Measurements from ENCODE around the gene GBX2. TPM values are rescaled to one million over a fixed set of nuclear protein-coding genes. Genes with fewer than 3 reads are reported as not detected.

GBX2 gene
- total RNA-seq, 4 donors from 2014 or later: not detected

DNA sequence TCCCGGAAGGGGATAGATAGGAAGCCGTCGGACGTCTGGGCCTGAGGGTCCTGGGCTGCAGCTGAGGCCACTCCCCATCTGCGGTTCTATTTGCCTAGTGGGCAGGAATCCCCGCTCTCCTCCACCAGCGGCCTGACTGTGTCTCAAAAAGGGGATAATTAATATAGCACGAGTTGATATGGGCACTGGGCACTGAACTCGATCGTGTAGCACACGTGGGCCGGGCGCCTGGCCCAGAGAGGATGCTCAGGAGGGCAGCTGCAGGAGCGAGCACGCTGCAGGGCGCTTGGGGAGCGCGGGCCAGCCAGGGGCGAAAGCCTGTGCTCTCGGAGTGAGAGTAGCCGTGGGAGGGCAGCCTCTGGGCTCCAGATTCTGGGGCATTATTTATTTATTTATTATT is 8.8 kb upstream of the GBX2 start:
- no peak for ATAC-seq
- 50 to 51% methylated on average over 11 to 19 of the region's 21 CpGs for WGBS, 2 donors (ENCODE audit: low coverage in 1 of 2)
- TF ChIP-seq POLR2A (IDR thresholded peaks at IDR 0.05): no peak
- TF ChIP-seq, protein P1, sequence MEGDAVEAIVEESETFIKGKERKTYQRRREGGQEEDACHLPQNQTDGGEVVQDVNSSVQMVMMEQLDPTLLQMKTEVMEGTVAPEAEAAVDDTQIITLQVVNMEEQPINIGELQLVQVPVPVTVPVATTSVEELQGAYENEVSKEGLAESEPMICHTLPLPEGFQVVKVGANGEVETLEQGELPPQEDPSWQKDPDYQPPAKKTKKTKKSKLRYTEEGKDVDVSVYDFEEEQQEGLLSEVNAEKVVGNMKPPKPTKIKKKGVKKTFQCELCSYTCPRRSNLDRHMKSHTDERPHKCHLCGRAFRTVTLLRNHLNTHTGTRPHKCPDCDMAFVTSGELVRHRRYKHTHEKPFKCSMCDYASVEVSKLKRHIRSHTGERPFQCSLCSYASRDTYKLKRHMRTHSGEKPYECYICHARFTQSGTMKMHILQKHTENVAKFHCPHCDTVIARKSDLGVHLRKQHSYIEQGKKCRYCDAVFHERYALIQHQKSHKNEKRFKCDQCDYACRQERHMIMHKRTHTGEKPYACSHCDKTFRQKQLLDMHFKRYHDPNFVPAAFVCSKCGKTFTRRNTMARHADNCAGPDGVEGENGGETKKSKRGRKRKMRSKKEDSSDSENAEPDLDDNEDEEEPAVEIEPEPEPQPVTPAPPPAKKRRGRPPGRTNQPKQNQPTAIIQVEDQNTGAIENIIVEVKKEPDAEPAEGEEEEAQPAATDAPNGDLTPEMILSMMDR (IDR thresholded peaks at IDR 0.05): no peak
- no peak overlapping the region for H3K27ac ChIP-seq
- peaks cover 100% of the 10 kb centered on the region for H3K27me3 ChIP-seq
- H3K9me3 ChIP-seq: no peaks in the 10 kb centered on the region
- H3K4me1 ChIP-seq: peaks cover 0 to 46% (median 10%) of the 10 kb centered on the region in 3 donors
- H3K4me3 ChIP-seq: no peak overlapping the region
- no peaks in the 10 kb centered on the region for H3K36me3 ChIP-seq

DNA sequence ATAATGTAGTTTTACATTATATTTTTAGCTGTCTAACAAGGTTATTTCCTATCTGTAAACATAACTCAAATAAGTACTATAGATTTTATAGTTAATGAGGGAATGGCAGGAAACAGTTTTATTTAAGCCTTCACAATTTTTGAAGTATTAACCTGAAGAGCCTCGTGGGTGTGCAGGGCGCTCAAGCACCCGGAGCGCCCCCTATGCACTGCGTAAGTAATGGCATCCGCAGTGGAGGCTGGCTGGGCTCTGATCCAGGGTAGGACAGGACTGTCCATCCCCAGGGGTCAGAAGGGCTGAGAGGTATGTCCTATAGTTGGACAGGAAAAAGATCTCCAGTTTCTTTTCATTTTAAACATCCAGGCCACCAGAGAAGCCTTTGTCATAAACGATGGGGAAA is 8.2 kb upstream of the GBX2 start:
- H3K27me3 ChIP-seq: peaks cover 100% of the 10 kb centered on the region
- TF ChIP-seq POLR2AphosphoS5 (IDR thresholded peaks at IDR 0.05) (no peak), EP300 (IDR thresholded peaks at IDR 0.05) (no peak), POLR2A (IDR thresholded peaks at IDR 0.05) (no peak)
- TF ChIP-seq, protein P1 (IDR thresholded peaks at IDR 0.05): peak in 1 of 4 experiments; percentile 39
- no peak for ATAC-seq
- peaks cover 0 to 51% (median 12%) of the 10 kb centered on the region in 3 donors for H3K4me1 ChIP-seq
- WGBS, 2 donors (ENCODE audit: low coverage in 1 of 2): 8 to 24% methylated on average over 7 of the region's 7 CpGs
- H3K9me3 ChIP-seq: no peaks in the 10 kb centered on the region
- no peak overlapping the region for H3K4me3 ChIP-seq
- H3K36me3 ChIP-seq: no peaks in the 10 kb centered on the region
- H3K27ac ChIP-seq: no peak overlapping the region

DNA sequence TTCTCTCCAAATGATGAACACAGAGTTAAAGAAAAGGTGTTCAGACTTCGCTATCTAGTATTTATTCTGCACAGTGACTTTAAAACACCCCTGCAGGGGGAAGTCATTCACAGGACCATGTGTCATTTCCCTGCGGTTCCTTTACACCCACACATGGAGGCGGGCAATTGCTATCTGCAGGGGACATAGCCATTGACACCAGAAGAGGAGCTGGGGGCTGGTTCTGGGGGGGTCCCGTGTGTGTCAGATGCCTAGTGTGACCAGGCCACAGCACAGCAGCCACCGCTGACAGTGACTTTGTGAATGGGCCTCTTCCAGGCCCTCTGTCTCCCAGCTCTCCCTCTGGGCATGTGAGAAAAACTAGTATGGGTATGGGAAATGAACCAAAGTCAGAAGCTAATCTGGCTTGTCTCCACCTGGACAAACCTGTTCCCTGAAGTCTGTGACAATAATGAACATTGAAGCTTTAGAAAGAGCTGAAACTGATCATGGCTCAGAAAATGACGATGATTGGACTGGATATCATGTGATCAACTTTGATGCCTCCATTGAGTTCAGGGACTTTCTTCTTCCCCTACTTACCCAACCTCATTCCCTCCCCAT is 7.5 kb upstream of the GBX2 start:
- no peak overlapping the region for H3K4me3 ChIP-seq
- H3K36me3 ChIP-seq: no peaks in the 10 kb centered on the region
- no peaks in the 10 kb centered on the region for H3K9me3 ChIP-seq
- H3K4me1 ChIP-seq: peaks cover 0 to 54% (median 14%) of the 10 kb centered on the region in 3 donors
- H3K27me3 ChIP-seq: peaks cover 100% of the 10 kb centered on the region
- no peak for TF ChIP-seq POLR2AphosphoS5 (IDR thresholded peaks at IDR 0.05)
- TF ChIP-seq, protein P1 (IDR thresholded peaks at IDR 0.05): no peak
- TF ChIP-seq EP300 (IDR thresholded peaks at IDR 0.05): no peak
- TF ChIP-seq POLR2A (IDR thresholded peaks at IDR 0.05): no peak
- no peak overlapping the region for H3K27ac ChIP-seq
- WGBS, 2 donors (ENCODE audit: low coverage in 1 of 2): 49 to 70% methylated on average over 4 to 5 of the region's 6 CpGs
- ATAC-seq: no peak

- no peak overlapping the region for H3K4me3 ChIP-seq
- no peak overlapping the region for H3K27ac ChIP-seq
- 5 to 14% methylated on average over 6 to 14 of the region's 23 CpGs for WGBS, 2 donors (ENCODE audit: low coverage in 1 of 2)
- H3K4me1 ChIP-seq: peaks cover 0 to 48% (median 16%) of the 10 kb centered on the region in 3 donors
- no peak for TF ChIP-seq EP300 (IDR thresholded peaks at IDR 0.05)
- no peak for TF ChIP-seq POLR2A (IDR thresholded peaks at IDR 0.05)
- TF ChIP-seq, protein P1 (IDR thresholded peaks at IDR 0.05): no peak
- no peak for TF ChIP-seq POLR2AphosphoS5 (IDR thresholded peaks at IDR 0.05)
- no peaks in the 10 kb centered on the region for H3K36me3 ChIP-seq
- H3K27me3 ChIP-seq: peaks cover 100% of the 10 kb centered on the region
- no peak for ATAC-seq
- no peaks in the 10 kb centered on the region for H3K9me3 ChIP-seq
Observed at GRCh38 chr2:236173729-236174607, 5.8 kb upstream of the GBX2 start.

Measured in gastroesophageal sphincter (tissue), 4 donors.